Urothelium cell line (cell line): ENCODE data around the gene PCDHB12.

Source experiments
- DNase-seq: peaks from one replicate; pipeline ENCODE4 v3.0.0; 2011; ENCODE audit warnings: low spot score, mixed read lengths
- FAIRE-seq: peaks from 2 replicates; lab custom pipeline; 2011; peaks lifted over from hg19 to GRCh38; lab: Jason Lieb, UNC

Gene PCDHB12

GRCh38 chr5:141258948-141259347 lies 50.4 kb downstream of the PCDHB12 start:
- DNase-seq (no peak), FAIRE-seq (no peak)

GRCh38 chr5:141260458-141261237 lies 52.1 kb downstream of the PCDHB12 start:
- FAIRE-seq (no peak), DNase-seq (no peak)

- FAIRE-seq (no peak), DNase-seq (no peak)
These were observed 52.7 kb downstream of the PCDHB12 start for GRCh38 chr5:141261238-141261546.
